Vagina (tissue), 2 donors: ENCODE results near the gene TMEM191B. TPM values are rescaled to one million over a fixed set of nuclear protein-coding genes. Genes with fewer than 3 reads are reported as not detected.
"Not testable (repeated sequence)": the region's sequence is repeated elsewhere in the genome, so short reads cannot be mapped to it uniquely, and the experiment has no call there.

Experiments used
- DNase-seq, 2 donors: peaks; one replicate each; pipeline ENCODE4 v3.0.0-alpha.2; 2017; ENCODE audit errors: extremely low spot score in 2 of 2
- H3K27ac ChIP-seq: fragments of 200-600 bp; sonication (generic); one replicate; pipeline ENCODE4 v1.5.1; 2019
- H3K27me3 ChIP-seq: fragments of 200-600 bp; sonication (generic); one replicate; pipeline ENCODE4 v1.5.1; 2019
- H3K36me3 ChIP-seq, 2 donors: fragments of 200-600 bp; sonication (generic); one replicate each; pipeline ENCODE4 v1.5.1; 2017 to 2019
- H3K4me1 ChIP-seq: fragments of 200-600 bp; sonication (generic); one replicate; pipeline ENCODE4 v1.5.1; 2019
- H3K4me3 ChIP-seq, 2 donors: fragments of 200-600 bp; sonication (generic); 1 replicate in 1 of 2; 2 replicates in 1 of 2; pipeline ENCODE4 v1.5.1; 2016 to 2019
- H3K9me3 ChIP-seq: fragments of 200-600 bp; sonication (generic); one replicate; pipeline ENCODE4 v1.5.1; 2019
- intact Hi-C: fragments of 100-400 bp; cut with DNase I; formaldehyde crosslinking; loops from one replicate; pipeline ENCODE4 v1.15.1; 2023
- total RNA-seq: library from RNA; depleted of rRNA; stranded (reverse); fragments of >200 nt; gene quantifications from one replicate; pipeline ENCODE4 v1.2.3, GENCODE V29; 2016

Gene TMEM191B
- total RNA-seq, 1 donor from 2014 or later = not detected

DNA sequence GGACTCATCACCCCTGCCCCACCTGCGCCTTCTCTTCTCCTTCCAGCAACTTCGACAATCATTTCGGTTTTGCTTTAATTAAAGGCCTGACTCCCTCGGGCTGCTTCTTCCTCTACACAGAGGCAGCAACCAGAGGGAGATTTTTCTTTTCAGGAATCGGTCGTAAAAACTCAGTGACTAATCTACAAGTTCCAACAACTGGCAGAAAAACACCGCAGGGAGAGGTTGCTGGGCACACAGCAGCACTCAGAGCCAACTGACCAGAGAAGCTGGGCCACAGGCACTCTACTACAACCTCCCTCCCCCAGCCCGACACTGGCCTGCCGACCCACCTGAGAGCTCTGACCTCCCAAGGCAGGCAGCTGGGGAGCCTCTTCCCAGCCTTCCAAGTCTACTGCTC, 48.1 kb downstream of the TMEM191B start:
- H3K36me3 ChIP-seq, DNase-seq, H3K27me3 ChIP-seq, H3K4me1 ChIP-seq, intact Hi-C loops, H3K9me3 ChIP-seq, H3K4me3 ChIP-seq, H3K27ac ChIP-seq: not testable (repeated sequence)

GRCh38 chr22:18577090-18577818, 49.7 kb downstream of the TMEM191B start:
- H3K4me3 ChIP-seq, H3K9me3 ChIP-seq, H3K36me3 ChIP-seq, H3K27me3 ChIP-seq, H3K27ac ChIP-seq, H3K4me1 ChIP-seq, DNase-seq, intact Hi-C loops: not testable (repeated sequence)

GRCh38 chr22:18577847-18578246, 50.2 kb downstream of the TMEM191B start:
- H3K9me3 ChIP-seq, H3K27ac ChIP-seq, DNase-seq, H3K4me1 ChIP-seq, H3K27me3 ChIP-seq, H3K36me3 ChIP-seq, intact Hi-C loops: not testable (repeated sequence)
- H3K4me3 ChIP-seq = peak overlapping the region in 1 of 2 donors; percentile 31

Other genes starting within 250 kb of the TMEM191B start
- not detected for gene GGTLC3, start 9.6 kb upstream of the TMEM191B start, total RNA-seq
- gene RIMBP3, start 84.1 kb downstream of the TMEM191B start, total RNA-seq = 0.25 TPM